ENCODE measurements around the gene LRRN2. TPM values are rescaled to one million over a fixed set of nuclear protein-coding genes. Genes with fewer than 3 reads are reported as not detected.

Gene LRRN2
- total RNA-seq, 1 experiment from 2014 or later: 5.8 TPM

DNA sequence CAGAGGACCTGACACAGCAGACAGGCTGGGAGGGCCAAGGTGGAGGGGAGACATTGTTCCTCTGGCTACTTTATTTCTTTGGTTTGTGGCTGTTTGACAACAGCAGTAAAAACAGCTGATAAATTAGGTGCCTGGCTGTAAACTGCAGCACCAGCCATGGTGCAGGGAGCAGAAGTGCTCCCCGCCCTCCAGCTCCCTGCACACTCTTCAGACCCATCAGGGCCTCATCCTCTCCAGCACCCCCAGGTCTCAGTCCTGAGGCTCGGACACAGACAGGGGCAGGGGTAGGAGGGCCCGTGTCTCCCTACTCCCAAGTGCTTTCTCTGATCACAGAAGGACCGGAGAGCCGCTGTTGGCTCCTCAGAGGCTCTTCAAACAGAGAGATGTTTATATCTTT lies 17.7 kb upstream of the LRRN2 start:
- H4K5ac ChIP-seq (ENCODE audit: insufficient read length, low read depth, low read length): no peak overlapping the region
- H3K79me1 ChIP-seq (ENCODE audit: insufficient read depth, low read depth, low read length, poor library complexity, severe bottlenecking): no peaks in the 10 kb centered on the region
- no peak overlapping the region for H2BK12ac ChIP-seq (ENCODE audit: insufficient read length, low read depth, low read length)
- no peaks in the 10 kb centered on the region for H4K20me1 ChIP-seq (ENCODE audit: control insufficient read depth, insufficient read depth, insufficient read length)
- no peak overlapping the region for H4K91ac ChIP-seq (ENCODE audit: insufficient read length, low read depth, low read length)
- no peaks in the 10 kb centered on the region for H3K9me3 ChIP-seq (ENCODE audit: control insufficient read depth, low read depth, low read length)
- no peak overlapping the region for H3K9ac ChIP-seq (ENCODE audit: extremely low read depth, insufficient read length, low read length)
- H3K4me2 ChIP-seq (ENCODE audit: insufficient read depth, insufficient read length, low read length): no peak overlapping the region
- H3K23ac ChIP-seq (ENCODE audit: insufficient read length, low read depth, low read length): no peak overlapping the region
- no peak overlapping the region for H2AFZ ChIP-seq (ENCODE audit: low read length)
- no peak overlapping the region for H2BK5ac ChIP-seq (ENCODE audit: insufficient read length, low read length)
- H3K14ac ChIP-seq (ENCODE audit: insufficient read depth, low read length): no peak overlapping the region
- no peak overlapping the region for H2BK120ac ChIP-seq (ENCODE audit: low read depth, low read length, poor library complexity, severe bottlenecking)
- DNase-seq: no peak
- no peak overlapping the region for H3T11ph ChIP-seq (ENCODE audit: low read length)
- H2AK5ac ChIP-seq (ENCODE audit: insufficient read length, low read length): no peak overlapping the region
- H2BK15ac ChIP-seq (ENCODE audit: low read depth, low read length): no peak overlapping the region
- no peak overlapping the region for H3K4ac ChIP-seq (ENCODE audit: low read depth, low read length)
- no peak overlapping the region for H2BK20ac ChIP-seq (ENCODE audit: low read depth, low read length, poor library complexity, severe bottlenecking)
- WGBS (ENCODE audit: extremely low coverage, insufficient read length, low lambda C conversion rate): no CpG with 5 or more reads among the region's 5 CpGs
- H3K27me3 Mint-ChIP-seq (ENCODE audit: low read depth): peaks cover 88% of the 10 kb centered on the region
- no peak overlapping the region for H4K8ac ChIP-seq (replicated peaks; ENCODE audit: insufficient read length, low read depth, low read length)
- H3K27ac Mint-ChIP-seq: no peak overlapping the region
- no peak overlapping the region for H3K56ac ChIP-seq (ENCODE audit: insufficient read length, low read depth, low read length)
- H3K27me3 ChIP-seq (ENCODE audit: insufficient read depth, low read length): peaks cover 2% of the 10 kb centered on the region; the same call in 1 of the 2 replicates
- no peak overlapping the region for H3K27ac ChIP-seq (ENCODE audit: insufficient read length, low read depth, low read length)
- H3K79me2 ChIP-seq (ENCODE audit: insufficient read depth, low read length): no peaks in the 10 kb centered on the region
- TF ChIP-seq, protein P1, sequence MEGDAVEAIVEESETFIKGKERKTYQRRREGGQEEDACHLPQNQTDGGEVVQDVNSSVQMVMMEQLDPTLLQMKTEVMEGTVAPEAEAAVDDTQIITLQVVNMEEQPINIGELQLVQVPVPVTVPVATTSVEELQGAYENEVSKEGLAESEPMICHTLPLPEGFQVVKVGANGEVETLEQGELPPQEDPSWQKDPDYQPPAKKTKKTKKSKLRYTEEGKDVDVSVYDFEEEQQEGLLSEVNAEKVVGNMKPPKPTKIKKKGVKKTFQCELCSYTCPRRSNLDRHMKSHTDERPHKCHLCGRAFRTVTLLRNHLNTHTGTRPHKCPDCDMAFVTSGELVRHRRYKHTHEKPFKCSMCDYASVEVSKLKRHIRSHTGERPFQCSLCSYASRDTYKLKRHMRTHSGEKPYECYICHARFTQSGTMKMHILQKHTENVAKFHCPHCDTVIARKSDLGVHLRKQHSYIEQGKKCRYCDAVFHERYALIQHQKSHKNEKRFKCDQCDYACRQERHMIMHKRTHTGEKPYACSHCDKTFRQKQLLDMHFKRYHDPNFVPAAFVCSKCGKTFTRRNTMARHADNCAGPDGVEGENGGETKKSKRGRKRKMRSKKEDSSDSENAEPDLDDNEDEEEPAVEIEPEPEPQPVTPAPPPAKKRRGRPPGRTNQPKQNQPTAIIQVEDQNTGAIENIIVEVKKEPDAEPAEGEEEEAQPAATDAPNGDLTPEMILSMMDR (conservative IDR thresholded peaks at IDR 0.05): no peak
- H3K18ac ChIP-seq (ENCODE audit: insufficient read length, low read depth, low read length): no peak overlapping the region
- H3K4me1 Mint-ChIP-seq: peaks cover 25 to 26% of the 10 kb centered on the region in 2 experiments
- peaks cover 0 to 4% of the 10 kb centered on the region in 2 experiments; a peak in 2 of 5 replicates for H3K9me3 Mint-ChIP-seq
- H3K4me3 Mint-ChIP-seq: no peak overlapping the region
- H3K23me2 ChIP-seq (ENCODE audit: insufficient read length, low read depth, low read length, poor library complexity, severe bottlenecking): no peaks in the 10 kb centered on the region
- H3K4me1 ChIP-seq (ENCODE audit: insufficient read depth, low read length): peaks cover 16% of the 10 kb centered on the region; the same call in 1 of the 2 replicates
- H3K36me3 Mint-ChIP-seq (ENCODE audit: insufficient read depth in 1 of 3, low read depth in 3 of 3): no peaks in the 10 kb centered on the region
